ENCODE results near the gene HYKK. TPM values are rescaled to one million over a fixed set of nuclear protein-coding genes. Genes with fewer than 3 reads are reported as not detected.
A peak's percentile ranks its signal among the peaks of the same experiment; 100 is the strongest.

HYKK gene
- total and polyA plus RNA-seq, 9 of the 15 experiments (the other 6 are each of a cell fraction or from before 2014, with no cell fraction given): 1.9 to 6.1 (median 4.3) TPM

DNA sequence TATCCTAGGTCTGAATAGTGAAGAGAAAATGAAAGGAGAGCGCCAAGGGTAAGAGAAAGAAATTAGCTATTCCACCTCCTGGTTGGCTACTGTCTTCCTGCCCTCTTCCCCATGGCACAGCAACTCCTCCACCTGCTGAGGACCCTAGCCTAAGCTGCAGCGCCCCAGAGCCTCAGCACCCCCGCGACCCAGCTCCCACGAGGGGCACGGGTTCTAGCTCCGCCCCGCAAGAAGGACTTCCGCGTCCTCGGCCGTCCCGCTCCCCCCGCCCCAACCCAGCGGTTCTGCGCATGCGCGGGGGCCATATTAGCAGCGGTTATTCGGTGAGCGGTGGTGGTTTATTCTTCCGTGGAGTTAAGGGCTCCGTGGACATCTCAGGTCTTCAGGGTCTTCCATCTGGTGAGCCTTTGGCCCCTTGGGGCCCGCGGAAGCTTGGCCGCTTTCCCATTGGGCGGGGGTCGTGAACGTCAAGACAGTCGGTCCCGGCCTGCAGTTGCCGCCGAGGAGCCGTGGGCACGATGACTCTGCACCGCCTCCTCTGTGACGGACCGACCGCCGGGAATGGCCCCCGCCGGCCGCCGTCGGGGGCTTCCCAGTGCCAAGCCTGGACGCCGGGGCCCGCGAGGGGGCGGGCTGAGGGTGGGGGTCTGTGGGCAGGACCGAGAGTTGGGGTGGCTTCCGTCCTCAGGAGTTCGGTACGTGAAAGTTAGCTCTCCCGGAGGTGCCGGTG lies 32.9 kb downstream of the HYKK start, which contains the start of gene PSMA4 (continued):
- TF ChIP-seq HDAC8 (tag; IDR thresholded peaks at IDR 0.05) (no peak; the same call in 1 of the 2 replicates), POLR3G (IDR thresholded peaks at IDR 0.05; ENCODE audit: extremely low read depth, insufficient read length, insufficient replicate concordance) (no peak), ZNF140 (CRISPR knock-in tag; IDR thresholded peaks at IDR 0.05) (no peak), TCF3 (CRISPR knock-in tag; IDR thresholded peaks at IDR 0.05) (no peak), SP1 (CRISPR knock-in tag; IDR thresholded peaks at IDR 0.05) (peak; percentile 75), ZNF354B (CRISPR knock-in tag; IDR thresholded peaks at IDR 0.05) (no peak), PHF21A (IDR thresholded peaks at IDR 0.05; ENCODE audit: borderline replicate concordance, low read depth) (no peak), XRCC3 (IDR thresholded peaks at IDR 0.05) (no peak), TRIM28 (IDR thresholded peaks at IDR 0.05) (no peak), SAFB2 (IDR thresholded peaks at IDR 0.05; ENCODE audit: borderline replicate concordance, low read depth, low read length, severe bottlenecking) (no peak), NFATC3 (IDR thresholded peaks at IDR 0.05) (no peak), ZNF174 (CRISPR knock-in tag; IDR thresholded peaks at IDR 0.05) (no peak), ZKSCAN3 (CRISPR knock-in tag; IDR thresholded peaks at IDR 0.05) (no peak), SP2 (IDR thresholded peaks at IDR 0.05; ENCODE audit: extremely low read depth, low read depth, low read length, poor library complexity, severe bottlenecking) (no peak), U2AF1 (optimal IDR thresholded peaks at IDR 0.05; ENCODE audit: low read depth, low read length) (no peak), MAFK (IDR thresholded peaks at IDR 0.05; ENCODE audit: low read length) (no peak; the same call in 1 of the 2 replicates)
- TF ChIP-seq, protein P1, sequence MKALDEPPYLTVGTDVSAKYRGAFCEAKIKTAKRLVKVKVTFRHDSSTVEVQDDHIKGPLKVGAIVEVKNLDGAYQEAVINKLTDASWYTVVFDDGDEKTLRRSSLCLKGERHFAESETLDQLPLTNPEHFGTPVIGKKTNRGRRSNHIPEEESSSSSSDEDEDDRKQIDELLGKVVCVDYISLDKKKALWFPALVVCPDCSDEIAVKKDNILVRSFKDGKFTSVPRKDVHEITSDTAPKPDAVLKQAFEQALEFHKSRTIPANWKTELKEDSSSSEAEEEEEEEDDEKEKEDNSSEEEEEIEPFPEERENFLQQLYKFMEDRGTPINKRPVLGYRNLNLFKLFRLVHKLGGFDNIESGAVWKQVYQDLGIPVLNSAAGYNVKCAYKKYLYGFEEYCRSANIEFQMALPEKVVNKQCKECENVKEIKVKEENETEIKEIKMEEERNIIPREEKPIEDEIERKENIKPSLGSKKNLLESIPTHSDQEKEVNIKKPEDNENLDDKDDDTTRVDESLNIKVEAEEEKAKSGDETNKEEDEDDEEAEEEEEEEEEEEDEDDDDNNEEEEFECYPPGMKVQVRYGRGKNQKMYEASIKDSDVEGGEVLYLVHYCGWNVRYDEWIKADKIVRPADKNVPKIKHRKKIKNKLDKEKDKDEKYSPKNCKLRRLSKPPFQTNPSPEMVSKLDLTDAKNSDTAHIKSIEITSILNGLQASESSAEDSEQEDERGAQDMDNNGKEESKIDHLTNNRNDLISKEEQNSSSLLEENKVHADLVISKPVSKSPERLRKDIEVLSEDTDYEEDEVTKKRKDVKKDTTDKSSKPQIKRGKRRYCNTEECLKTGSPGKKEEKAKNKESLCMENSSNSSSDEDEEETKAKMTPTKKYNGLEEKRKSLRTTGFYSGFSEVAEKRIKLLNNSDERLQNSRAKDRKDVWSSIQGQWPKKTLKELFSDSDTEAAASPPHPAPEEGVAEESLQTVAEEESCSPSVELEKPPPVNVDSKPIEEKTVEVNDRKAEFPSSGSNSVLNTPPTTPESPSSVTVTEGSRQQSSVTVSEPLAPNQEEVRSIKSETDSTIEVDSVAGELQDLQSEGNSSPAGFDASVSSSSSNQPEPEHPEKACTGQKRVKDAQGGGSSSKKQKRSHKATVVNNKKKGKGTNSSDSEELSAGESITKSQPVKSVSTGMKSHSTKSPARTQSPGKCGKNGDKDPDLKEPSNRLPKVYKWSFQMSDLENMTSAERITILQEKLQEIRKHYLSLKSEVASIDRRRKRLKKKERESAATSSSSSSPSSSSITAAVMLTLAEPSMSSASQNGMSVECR (CRISPR knock-in tag; IDR thresholded peaks at IDR 0.05): no peak
- TF ChIP-seq, protein P2, sequence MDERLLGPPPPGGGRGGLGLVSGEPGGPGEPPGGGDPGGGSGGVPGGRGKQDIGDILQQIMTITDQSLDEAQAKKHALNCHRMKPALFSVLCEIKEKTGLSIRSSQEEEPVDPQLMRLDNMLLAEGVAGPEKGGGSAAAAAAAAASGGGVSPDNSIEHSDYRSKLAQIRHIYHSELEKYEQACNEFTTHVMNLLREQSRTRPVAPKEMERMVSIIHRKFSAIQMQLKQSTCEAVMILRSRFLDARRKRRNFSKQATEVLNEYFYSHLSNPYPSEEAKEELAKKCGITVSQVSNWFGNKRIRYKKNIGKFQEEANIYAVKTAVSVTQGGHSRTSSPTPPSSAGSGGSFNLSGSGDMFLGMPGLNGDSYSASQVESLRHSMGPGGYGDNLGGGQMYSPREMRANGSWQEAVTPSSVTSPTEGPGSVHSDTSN (CRISPR knock-in tag; IDR thresholded peaks at IDR 0.05; ENCODE audit: low read depth): no peak
- TF ChIP-seq, protein P2 (tag; conservative IDR thresholded peaks at IDR 0.05; ENCODE audit: low read depth): no peak
- TF ChIP-seq, protein P3, sequence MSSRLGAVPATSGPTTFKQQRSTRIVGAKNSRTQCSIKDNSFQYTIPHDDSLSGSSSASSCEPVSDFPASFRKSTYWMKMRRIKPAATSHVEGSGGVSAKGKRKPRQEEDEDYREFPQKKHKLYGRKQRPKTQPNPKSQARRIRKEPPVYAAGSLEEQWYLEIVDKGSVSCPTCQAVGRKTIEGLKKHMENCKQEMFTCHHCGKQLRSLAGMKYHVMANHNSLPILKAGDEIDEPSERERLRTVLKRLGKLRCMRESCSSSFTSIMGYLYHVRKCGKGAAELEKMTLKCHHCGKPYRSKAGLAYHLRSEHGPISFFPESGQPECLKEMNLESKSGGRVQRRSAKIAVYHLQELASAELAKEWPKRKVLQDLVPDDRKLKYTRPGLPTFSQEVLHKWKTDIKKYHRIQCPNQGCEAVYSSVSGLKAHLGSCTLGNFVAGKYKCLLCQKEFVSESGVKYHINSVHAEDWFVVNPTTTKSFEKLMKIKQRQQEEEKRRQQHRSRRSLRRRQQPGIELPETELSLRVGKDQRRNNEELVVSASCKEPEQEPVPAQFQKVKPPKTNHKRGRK (tag; IDR thresholded peaks at IDR 0.05): no peak
- TF ChIP-seq, protein P4, sequence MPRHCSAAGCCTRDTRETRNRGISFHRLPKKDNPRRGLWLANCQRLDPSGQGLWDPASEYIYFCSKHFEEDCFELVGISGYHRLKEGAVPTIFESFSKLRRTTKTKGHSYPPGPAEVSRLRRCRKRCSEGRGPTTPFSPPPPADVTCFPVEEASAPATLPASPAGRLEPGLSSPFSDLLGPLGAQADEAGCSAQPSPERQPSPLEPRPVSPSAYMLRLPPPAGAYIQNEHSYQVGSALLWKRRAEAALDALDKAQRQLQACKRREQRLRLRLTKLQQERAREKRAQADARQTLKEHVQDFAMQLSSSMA (CRISPR knock-in tag; IDR thresholded peaks at IDR 0.05): no peak
